HG03442 (cell line): Measurements from ENCODE around the gene ANO3.

Experiments used
- ATAC-seq: cut with Tn5 transposase; IDR thresholded peaks from one replicate; pipeline ENCODE4 v1.9.1; 2021; ENCODE audit warnings: mild to moderate bottlenecking, moderate library complexity; ENCODE audit not compliant: unreplicated experiment

The ANO3 gene

DNA sequence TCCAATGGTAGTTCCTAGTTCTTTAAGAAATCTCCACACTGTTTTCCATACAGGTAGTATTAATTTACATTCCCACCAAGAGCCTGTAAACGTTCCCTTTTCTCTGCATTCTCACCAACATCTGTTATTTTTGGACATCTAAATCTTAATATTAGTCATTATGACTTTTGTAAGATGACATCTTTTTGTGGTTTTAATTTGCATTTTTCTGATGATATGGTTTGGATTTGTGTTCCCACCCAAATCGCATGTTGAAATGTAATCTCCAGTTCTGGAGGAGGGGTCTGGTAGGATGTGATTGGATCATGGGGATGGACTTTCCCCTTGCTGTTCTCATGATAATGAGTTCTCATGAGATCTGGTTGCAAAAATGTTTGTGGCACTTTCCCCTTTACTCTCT lies 151.2 kb downstream of the ANO3 start:
- no peak for ATAC-seq

DNA sequence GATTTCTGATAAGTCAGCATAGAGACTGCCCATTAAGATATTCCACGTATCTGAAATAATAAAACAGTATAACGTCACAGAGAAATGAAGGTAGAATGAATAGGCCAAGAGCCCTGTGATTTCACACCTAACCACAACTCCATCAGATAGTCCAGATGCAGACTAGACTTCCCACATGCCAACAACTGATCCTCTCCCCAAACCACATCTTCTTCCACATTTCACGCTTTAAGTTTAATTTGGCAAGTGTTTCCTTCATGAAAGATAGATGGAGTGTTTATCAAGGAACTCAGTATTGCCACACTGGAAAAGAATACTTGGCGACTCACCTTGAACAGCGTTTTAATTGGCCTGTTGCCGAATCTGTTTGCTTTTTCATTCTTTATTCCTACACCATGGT lies 158.6 kb downstream of the ANO3 start:
- no peak for ATAC-seq

GRCh38 chr11:26493616-26494015 lies 161.7 kb downstream of the ANO3 start:
- no peak for ATAC-seq

- ATAC-seq = no peak
Measured at GRCh38 chr11:26507229-26507628, 175.3 kb downstream of the ANO3 start.

- no peak for ATAC-seq
Measured at GRCh38 chr11:26510164-26510563, 178.2 kb downstream of the ANO3 start.

- no peak for ATAC-seq
Measured at GRCh38 chr11:26510756-26511155, 178.8 kb downstream of the ANO3 start.

- no peak for ATAC-seq
Measured at GRCh38 chr11:26512196-26512595, 180.3 kb downstream of the ANO3 start.

DNA sequence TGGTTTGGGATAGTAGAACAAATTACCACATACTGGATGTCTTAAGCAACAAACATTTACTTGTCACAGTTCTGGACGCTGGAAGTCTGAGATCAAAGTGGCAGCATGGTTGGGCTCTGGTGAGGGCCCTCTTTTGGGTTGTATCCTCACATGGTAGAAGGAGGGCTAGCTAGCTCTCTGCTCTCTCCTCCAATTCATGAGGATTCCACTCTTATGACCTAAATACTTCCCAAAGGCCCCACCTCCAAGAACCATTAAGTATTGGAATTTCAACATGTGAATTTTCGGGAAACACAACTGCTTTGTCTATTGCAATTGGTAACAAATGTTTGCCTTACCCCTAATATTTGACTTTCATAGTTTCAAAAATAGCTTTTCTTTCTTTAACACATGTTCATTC lies 187.5 kb downstream of the ANO3 start:
- no peak for ATAC-seq

- ATAC-seq = no peak
Measured at GRCh38 chr11:26522912-26523610, 191.1 kb downstream of the ANO3 start.

GRCh38 chr11:26527685-26528084 lies 195.8 kb downstream of the ANO3 start:
- no peak for ATAC-seq

- ATAC-seq = no peak
Measured at GRCh38 chr11:26537341-26537740, 205.4 kb downstream of the ANO3 start.

DNA sequence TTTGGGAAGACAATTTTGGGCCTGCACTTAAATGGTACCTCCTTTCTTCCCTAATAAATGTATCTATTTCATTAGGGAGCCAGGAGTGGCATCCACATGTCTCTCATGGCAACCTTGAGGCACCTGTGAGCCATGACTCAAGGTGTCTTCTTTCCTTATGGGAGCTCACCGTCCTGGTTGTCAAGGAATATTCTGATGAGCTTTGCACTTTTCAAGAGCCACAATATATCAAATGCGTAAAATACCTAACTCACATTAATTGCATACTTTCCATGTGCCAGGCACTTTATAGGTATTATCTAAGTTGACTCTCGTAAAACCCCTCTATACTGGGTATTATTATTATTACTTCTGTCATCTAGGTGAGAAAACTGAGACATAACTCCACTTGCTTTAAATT lies 207.6 kb downstream of the ANO3 start:
- no peak for ATAC-seq

- no peak for ATAC-seq
Measured at GRCh38 chr11:26541870-26542269, 209.9 kb downstream of the ANO3 start.

DNA sequence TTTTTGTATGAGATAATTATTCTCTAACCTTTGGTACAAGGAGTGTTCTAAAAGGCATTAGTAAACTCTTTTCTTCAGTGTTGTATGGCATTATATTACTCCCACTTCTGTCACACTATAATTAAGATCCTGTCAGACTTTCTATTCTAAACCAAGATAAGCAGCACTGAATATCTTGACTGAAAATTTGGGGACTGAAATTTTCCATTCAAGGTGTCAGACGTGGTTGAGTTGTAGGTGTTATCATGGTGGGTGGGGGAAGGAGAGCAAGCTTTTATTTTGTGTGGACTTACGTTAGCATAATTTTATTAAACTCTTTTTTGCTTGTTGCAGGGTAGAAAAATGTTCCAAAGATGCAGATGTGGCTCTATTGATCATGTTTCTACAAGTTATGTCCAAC lies 217.2 kb downstream of the ANO3 start:
- ATAC-seq = no peak

DNA sequence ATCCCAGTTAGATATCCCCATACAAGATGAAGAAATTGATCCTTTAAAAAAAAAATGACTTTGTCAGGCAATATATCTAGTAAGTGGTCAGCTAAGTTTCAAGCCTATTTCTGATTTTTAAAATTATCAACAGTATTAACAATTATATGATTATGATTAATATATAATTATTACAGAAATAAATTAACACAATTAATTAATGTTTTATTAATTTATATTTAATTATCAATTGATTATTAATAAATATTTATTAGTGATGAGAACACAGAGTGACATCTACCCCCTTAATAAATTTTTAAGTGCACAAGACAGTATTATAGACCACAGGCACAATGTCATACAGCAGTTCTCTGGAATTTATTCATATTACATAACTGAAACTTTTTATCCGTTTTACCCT lies 218.1 kb downstream of the ANO3 start:
- no peak for ATAC-seq

DNA sequence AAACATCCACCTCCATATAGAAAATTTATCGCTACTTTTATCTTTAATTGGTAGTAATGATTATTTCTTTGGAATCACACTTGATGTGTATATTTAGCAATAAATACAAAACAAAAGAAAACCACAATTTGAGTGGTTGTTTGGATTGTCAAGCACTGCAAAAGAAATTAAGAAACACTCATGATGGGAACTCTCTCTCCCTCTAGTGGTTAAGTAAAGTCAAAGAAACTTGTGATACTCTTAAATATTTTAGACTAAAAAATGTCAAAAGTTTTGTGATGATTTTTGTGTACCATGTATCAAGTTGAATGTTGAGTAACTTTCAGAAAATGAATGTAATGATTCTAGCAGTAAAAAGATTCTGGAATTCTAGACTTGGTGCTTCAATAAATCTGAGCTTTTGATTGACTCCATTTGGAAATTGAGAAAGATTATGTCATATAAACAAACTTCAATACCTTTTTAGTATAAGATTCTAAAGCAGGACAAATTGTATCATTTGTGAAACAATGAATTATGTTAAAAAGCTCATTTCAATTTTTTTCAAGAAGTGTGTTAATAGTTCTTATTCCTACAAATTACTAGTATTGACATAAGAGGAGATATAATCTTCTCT lies 219.4 kb downstream of the ANO3 start:
- ATAC-seq = no peak

DNA sequence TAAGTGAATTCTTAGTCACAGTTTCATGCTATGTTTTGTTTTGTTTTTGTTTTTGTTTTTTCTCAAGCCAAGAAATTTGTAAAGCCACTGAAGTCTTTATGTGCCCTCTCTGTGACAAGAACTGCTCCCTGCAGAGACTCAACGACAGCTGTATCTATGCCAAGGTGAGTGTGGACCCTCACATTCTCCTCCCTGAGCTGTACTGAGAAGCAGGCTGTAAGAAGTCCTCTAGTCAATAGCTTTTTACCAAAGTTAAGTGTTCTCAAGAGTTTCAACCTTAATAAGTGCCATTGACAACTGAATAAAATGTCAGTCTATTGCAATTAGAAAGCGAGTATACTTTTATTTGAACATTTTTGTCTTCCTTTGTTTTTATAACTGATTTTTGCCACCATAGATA lies 221.3 kb downstream of the ANO3 start:
- ATAC-seq = no peak

GRCh38 chr11:26554455-26554854 lies 222.5 kb downstream of the ANO3 start:
- no peak for ATAC-seq

GRCh38 chr11:26556582-26556981 lies 224.7 kb downstream of the ANO3 start:
- ATAC-seq = no peak

DNA sequence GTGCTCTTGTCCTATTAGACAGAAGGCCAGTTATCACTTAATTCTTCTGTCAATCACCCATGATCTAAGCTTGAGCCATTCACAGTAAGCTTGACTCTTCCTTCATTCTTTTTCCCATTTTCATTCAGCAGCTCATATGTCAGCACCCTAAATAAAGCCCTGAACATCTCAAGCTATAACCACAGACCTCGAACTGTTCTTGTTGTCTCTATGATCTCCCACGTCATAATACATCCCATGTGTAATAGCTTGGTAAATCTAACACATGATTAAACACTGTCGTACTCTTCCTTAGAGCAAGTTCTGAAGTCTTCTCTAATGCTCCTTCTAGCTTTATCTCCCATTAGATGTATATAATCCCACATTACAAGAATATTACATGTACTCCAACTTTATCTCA lies 225.7 kb downstream of the ANO3 start:
- no peak for ATAC-seq

- no peak for ATAC-seq
Measured at GRCh38 chr11:26558190-26558589, 226.3 kb downstream of the ANO3 start.

DNA sequence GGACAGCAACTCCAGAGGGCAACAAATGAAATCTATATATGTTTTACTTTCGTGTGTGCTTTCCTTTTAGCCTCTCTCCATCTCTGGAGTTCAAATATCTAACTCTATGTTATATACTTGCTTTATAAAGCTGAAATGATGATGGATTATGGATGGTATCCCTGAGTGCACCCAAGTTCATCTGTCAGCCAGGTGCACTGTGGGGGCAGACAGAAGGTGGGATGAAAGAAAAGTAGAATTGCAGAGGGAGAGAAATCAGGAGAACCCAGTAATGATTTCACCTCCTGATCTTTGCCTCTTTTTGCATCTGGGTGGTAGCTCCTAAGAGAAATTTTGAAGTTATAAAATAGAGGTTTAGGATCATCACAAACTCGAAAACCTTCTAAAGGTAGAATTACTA lies 237.7 kb downstream of the ANO3 start:
- ATAC-seq = no peak
